ENCODE measurements around the gene GTF3C2. TPM values are rescaled to one million over a fixed set of nuclear protein-coding genes. Genes with fewer than 3 reads are reported as not detected.

The GTF3C2 gene
- total and polyA plus RNA-seq, 9 of the 15 experiments (the other 6 are each of a cell fraction or from before 2014, with no cell fraction given), result 35.5 to 96.8 (median 53.0) TPM

GRCh38 chr2:27356382-27357181 lies at the start of gene GTF3C2 (continued):
- TF ChIP-seq USF2 (CRISPR knock-in tag; IDR thresholded peaks at IDR 0.05), result peak; percentile 27
- peak; percentile 86 for TF ChIP-seq RBBP5 (IDR thresholded peaks at IDR 0.05; ENCODE audit: borderline replicate concordance, insufficient read depth, low read length, poor library complexity, severe bottlenecking)
- TF ChIP-seq NR2C1 (IDR thresholded peaks at IDR 0.05), result peak; percentile 91
- TF ChIP-seq NR2C1 (tag; IDR thresholded peaks at IDR 0.05), result peak; percentile 88
- TF ChIP-seq STAT6 (CRISPR knock-in tag; IDR thresholded peaks at IDR 0.05), result no peak
- no peak for TF ChIP-seq ZBTB34 (CRISPR knock-in tag; IDR thresholded peaks at IDR 0.05)
- TF ChIP-seq TFAM (CRISPR knock-in tag; conservative IDR thresholded peaks at IDR 0.05), result no peak
- TF ChIP-seq ZNF583 (CRISPR knock-in tag; IDR thresholded peaks at IDR 0.05), result no peak; the same call in 1 of the 2 replicates
- no peak for TF ChIP-seq PRPF4 (IDR thresholded peaks at IDR 0.05; ENCODE audit: insufficient read depth, low read depth, low read length, poor library complexity, severe bottlenecking)
- TF ChIP-seq AFF4 (CRISPR knock-in tag; IDR thresholded peaks at IDR 0.05), result peak; percentile 82
- no peak for TF ChIP-seq IRF1 (CRISPR knock-in tag; IDR thresholded peaks at IDR 0.05; ENCODE audit: borderline replicate concordance)
- TF ChIP-seq TEAD1 (CRISPR knock-in tag; IDR thresholded peaks at IDR 0.05), result no peak; a peak in 1 of 4 replicates
- TF ChIP-seq RAD51 (IDR thresholded peaks at IDR 0.05; ENCODE audit: borderline replicate concordance, low read depth), result peak; percentile 37; the same call in 1 of the 2 replicates
- no peak for TF ChIP-seq HINFP (tag; conservative IDR thresholded peaks at IDR 0.05; ENCODE audit: low read depth)
